HG02678 (cell line): ENCODE measurements around the gene DTX3.
A peak's percentile ranks its signal among the peaks of the same experiment; 100 is the strongest.
"Not testable (repeated sequence)": the region's sequence is repeated elsewhere in the genome, so short reads cannot be mapped to it uniquely, and the experiment has no call there.

Source experiments
- ATAC-seq: cut with Tn5 transposase; IDR thresholded peaks from one replicate; pipeline ENCODE4 v1.9.1; 2021; ENCODE audit warnings: mild to moderate bottlenecking, moderate library complexity; ENCODE audit not compliant: unreplicated experiment

DTX3 gene

DNA sequence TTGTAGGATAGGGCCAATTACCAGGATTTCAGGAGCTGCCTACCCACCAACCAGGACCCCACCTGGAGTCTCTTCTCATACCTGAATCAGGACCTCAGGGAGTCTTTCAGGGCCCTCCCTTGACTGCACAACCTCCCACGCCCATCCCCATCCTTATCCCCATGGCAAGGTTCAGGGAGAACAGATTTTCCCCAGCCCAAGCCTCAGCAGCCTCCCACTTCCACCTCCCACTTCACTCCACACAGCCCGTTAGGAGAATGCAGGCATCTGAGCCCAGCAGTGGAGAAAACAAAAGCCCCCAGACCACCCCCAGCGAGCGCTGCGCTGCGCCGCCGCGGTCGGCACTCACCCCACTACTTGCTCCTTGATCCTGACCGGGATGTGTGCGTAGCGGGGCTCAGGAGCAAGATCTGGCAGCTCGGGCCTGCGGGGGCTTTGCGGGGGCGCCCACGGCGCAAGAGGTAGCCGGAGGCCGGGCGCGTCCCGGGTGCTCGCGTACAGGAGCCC is 27.0 kb downstream of the DTX3 start:
- ATAC-seq = no peak

DNA sequence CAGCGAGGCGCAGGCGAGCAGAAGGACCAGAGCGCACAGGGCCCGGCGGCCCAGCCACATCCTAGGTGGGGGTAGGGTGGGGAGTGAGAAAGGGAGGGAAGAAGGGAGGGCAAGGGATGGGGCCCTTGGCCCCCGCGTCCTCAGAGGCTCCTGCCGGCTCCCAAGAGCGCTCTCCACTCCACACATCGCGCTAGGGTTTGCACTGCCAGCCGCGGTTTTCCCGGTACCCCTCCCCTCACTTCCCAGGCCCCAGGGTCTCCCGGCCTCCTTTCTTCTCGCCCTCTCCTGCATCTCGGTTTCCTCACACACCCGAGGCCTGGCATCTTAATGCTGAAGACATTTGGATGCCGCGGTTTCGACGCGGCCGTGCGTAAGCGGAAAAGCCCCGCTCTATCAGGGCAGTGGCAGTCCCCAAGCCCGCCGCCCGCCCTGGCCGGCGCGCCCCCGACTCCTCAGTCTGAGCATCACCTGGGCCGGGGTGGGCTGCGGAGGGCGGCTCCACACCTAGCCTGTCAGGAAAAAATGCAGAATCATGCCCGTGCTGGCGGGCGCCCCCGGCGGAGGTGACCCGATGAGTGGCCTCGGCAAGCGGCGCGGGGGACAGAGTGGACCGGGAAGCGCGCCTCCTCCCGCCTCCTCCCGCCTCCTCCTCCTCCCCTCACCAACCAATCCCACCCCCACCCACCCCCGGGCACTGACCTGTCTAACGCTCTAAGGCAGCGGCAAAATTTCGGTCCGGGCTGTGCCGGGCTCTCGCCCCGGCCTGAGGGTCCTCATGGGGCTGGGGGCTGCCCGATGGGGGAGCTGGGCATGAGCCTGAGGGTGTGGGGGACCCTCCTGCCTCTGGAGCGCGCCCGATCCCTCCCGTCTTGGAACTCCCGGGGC is 27.7 kb downstream of the DTX3 start:
- ATAC-seq = no peak

DNA sequence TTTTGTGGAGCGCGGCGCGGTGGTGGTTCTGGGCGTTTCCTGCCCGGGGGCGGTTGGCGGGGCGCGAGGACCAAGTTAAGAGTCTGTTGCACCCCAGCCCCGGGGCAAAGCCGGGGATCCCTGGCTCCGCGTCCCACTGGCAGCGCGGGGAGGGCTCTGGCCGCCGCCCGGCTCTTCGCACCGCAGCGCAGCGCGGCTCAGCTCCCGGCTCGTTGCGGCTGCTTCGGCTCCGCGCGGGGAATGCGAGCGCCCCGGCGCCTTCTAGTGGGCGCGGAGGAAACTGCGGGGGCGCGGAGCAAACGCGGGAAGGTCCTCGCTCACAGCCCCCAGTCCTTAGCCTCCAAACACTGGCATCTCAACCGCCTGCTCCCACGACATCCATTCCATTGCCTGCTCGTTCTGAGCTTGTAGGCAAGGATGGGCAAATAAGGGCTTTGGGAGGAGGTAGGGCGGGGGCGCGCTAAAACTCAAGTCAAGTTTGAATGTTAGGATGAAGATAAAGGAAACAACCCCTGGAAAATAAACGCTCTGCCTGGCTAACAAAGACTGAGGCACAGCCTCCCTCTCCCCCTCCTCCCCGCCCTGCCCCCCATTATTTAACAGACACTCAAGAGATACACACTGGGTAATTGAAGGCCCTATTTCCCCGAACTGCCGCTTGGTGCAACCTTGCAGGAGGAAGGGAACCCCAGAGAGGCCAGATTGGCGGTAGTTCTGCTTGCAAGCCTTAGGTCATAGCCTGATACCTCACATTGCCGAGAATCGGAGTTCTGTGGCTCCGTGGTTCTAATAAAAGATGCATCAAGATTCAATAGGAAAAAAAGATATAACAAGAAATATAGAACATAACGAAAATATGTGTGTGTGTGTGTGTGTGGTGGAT is 28.6 kb downstream of the DTX3 start, which contains the start of gene B4GALNT1:
TSS of gene B4GALNT1 (minus strand) at position 244 of the 883 bp plus-strand sequence. CDS start 1,069 bp downstream, outside the sequence.
- ATAC-seq = peak; percentile 78

DNA sequence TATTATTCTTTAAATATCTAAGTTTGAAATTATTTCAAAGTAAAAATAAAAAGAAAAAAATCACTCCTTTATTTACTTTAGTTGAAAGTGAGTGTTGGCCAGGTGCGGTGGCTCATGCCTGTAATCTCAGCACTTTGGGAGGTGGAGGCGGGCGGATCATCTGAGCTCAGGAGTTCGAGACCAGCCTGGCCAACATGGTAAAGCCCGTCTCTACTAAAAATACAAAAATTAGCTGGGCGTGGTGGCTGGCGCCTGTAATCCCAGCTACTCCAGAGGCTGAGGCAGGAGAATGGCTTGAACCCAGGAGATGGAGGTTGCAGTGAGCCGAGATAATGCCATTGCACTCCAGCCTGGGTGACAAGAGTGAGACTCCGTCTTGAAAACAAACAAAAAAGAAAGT is 32.1 kb downstream of the DTX3 start:
- not testable (repeated sequence) for ATAC-seq

DNA sequence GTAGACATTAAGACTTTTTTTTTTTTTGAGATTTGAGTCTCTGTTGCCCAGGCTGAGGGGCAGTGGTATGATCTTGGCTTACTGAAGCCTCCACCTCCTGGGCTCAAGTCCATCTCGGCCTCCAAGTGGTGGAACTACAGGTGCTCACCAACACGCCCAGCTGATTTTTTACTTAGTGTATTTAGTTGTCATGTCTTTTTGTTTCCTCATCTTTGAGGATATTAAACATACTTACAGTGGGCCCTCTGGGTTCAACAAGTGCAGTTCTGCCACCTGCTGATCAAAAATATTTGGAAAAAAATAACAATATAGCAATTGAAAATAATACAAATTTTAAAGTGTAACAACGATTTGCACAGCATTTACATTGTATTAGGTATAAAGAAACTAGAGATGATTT is 32.7 kb downstream of the DTX3 start:
- no peak for ATAC-seq

DNA sequence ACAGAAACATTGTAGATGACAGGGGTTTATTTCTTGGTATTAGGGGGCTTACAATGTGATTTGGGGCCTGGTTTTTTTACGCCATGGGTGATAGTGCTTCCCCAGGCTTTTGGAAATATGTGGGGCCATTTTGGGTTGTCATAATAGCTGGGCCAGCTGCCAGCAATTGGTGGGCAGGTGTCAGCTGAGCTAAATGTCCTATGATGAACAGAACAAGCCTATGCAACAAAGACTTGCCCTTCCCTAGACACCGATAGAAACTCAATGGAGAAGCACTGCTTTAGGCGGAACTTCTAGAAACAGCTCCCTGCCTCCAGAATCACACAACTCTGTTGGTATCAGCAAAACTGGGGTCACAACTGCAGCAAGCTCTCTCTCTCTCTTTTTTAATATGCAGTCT is 33.5 kb downstream of the DTX3 start:
- ATAC-seq = no peak

DNA sequence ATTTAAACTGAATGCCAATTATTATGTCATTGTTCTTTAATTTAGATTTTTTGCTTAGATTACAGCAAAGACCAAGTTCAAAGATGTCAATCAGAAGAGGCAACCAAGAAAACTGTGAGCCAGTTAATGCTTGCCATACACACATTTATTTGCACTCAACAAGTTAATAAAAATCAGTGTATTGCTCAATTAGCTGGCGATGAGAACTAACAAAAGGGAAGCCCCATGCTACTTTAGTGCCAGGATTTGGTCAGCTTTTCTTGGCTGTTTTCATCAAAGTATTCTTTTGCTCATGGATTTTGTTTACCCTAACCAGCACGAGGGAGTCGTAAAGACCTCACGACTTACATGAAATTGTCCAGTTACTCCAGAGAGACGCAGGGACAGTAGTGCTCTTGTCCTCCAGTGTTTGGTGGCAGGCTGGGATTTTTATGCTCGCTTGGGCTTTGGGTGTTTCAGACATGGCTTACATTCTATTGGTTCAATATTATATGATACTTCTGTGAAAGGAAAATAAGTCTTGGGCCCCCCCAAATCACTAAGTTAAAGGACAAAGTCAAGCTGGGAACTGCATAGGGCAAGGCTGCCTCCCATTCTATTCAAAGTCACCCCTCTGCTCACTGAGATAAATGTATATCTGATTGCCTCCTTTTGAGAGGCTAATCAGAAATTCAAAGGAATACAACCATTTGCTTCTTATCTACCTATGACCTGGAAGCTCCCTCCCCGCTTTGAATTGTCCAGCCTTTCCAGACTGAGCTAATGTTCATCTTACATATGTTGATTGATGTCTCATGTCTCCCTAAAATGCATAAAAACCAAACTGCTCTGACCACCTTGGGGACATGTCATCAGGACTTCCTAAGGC is 35.8 kb downstream of the DTX3 start:
- no peak for ATAC-seq

DNA sequence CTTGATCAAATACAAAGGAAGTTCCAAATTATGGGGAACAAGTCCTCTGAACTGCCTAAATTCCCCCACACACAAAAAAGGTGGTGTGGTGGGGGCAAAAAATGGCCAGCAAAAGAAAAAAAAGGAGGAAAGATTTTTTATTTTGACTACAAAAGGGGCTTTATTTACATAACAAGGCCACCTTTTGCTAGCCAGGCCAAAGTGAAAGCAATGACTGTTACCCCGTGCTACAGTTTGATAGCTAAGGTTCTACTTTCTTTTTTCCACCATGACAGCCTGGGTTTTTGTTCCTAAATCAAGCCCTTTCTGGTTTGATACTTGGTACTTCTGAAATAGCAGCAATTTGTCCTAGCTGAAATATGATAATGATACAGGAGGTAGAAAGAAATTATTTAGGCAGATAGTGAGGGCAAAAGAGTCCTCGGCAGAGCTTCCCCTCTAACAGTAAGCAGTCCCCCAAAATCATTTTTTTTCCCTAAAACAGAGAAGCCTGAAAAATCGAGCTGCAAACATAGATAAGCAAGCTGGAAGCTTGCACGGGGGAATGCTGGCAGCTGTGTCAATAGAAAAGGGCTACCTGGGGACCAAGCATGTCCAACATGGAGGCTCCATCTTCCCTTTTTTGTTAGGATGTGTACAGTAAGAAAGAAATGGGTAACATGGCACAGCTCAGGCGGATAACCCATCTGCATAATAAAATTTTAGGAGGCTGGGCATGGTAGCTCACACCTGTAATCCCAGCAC is 37.2 kb downstream of the DTX3 start:
- ATAC-seq = no peak

DNA sequence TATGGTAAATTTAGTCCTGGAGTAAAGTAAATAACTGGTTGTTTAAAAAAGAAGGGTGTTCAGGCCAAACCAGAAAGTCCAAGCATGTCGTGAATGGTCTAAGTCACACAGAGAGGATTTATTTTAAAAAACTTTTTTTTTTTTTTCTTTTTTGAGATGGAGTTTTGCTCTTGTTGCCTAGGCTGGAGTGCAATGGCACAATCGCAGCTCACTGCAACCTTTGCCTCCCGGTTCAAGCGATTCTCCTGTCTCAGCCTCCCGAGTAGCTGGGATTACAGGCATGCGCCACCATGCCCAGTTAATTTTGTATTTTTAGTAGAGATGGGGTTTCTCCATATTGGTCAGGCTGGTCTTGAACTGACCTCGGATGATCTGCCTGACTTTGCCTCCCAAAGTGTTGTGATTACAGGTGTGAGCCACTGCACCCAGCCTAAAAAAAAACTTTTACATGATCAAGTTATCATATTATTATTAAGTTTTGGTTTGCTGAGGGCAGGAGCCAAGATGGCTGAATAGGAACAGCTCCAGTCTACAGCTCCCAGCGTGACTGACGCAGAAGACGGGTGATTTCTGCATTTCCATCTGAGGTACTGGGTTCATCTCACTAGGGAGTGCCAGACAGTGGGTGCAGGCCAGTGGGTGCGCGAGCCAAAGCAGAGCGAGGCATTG is 41.5 kb downstream of the DTX3 start:
- ATAC-seq = not testable (repeated sequence)

DNA sequence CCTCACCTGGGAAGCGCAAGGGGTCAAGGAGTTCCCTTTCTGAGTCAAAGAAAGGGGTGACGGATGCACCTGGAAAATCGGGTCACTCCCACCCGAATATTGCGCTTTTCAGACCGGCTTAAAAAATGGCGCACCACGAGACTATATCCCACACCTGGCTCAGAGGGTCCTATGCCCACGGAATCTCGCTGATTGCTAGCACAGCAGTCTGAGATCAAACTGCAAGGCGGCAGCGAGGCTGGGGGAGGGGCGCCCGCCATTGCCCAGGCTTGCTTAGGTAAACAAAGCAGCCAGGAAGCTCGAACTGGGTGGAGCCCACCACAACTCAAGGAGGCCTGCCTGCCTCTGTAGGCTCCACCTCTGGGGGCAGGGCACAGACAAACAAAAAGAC is 42.0 kb downstream of the DTX3 start:
- ATAC-seq = not testable (repeated sequence)

DNA sequence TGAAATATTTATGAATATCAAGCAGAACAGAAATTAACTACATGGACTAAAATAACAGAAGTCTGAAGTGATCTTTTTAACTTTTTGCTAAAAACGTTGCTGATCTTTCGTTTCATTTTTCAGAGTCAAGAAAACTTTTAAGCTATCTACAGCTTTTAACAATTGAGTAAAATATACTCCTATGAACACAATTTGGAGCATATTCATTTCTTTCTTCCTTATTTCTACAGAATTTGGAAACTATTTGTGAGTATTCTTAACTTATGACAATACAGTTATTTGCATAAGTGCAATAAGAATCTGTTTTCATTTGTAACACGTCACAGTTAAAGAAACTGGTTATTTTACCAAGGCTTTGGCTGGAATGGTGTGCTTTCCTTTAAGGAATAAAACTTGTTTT is 49.4 kb downstream of the DTX3 start:
- no peak for ATAC-seq

DNA sequence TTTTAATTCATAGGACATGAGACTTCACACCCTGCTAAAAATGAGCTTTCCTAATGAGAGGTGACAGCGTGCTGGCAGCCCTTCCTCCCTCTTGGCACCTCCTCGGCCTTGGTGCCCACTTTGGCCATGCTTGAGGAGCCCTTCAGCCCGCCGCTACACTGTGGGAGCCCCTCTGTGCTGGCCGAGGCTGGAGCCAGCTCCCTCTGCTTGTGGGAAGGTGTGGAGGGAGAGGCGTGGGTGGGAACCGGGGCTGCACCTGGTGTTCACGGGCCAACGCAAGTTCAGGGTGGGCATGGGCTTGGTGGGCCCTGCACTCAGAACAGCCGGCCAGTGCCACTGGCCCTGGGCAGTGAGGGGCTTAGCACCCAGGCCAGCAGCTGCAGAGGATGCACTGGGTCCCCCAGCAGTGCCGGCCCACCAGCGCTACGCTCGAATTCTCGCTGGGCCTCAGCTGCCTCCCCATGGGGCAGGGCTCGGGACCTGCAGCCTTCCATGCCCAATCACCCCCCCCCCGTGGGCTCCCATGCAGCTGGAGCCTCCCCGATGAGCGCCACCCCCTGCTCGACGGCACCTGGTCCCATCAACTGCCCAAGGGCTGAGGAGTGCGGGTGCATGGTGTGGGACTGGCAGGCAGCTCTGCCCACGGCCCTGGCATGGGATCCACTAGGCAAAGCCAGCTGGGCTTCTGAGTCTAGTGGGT is 51.1 kb downstream of the DTX3 start:
- ATAC-seq = no peak

DNA sequence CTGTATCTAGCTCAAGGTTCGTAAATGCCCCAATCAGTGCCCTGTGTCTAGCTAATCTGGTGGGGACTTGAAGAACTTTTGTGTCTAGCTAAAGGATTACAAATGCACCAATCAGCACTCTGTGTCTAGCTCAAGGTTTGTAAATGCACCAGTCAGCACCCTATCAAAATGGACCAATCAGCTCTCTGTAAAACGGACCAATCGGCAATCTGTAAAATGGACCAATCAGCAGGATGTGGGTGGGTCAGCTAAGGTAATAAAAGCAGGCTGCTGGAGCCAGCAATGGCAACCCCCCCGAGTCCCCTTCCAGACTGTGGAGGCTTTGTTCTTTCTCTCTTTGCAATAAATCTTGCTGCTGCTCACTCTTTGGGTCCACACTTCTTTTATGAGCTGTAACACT is 51.8 kb downstream of the DTX3 start:
- not testable (repeated sequence) for ATAC-seq

DNA sequence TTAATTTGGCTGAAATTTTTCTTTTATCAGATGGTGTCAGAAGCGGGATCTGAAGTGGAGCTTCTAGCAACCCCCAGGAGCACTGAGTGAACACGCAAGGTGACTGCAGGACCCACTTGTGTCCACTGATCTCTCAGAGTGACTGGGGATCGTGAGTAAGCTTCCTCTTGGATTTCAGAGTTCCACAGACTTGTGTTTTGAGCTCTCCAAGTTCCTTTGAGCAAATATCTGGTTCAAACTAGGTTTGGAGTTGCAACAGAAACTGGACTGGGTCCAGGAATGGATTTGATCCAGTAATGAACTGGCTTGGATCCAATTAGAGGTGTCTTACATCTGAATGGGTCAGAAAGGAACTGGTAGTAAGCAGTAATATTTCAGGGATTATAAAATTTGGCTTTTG is 53.1 kb downstream of the DTX3 start:
- no peak for ATAC-seq

DNA sequence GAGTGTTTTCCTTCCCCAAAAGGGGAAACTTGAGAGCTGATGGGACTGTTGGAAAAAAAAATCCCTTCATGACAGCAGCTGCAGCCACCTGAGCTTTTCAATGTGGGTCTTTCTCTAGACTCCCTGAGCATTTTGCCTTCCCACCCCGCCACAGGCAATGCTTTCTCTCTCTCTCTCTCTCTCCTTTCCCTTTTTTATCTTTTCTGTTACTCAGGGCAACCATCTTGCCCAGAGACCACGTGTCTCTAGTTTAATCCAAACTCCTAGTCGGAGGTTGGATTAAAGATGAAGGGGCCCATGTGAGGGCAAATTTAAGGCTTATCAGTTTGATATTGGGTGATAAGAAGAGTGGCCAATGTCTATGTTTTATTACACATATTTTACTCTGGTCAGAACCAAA is 54.3 kb downstream of the DTX3 start:
- no peak for ATAC-seq
